GM19397 (cell line): ENCODE results near the gene COG5.
"Not testable (repeated sequence)": the region's sequence is repeated elsewhere in the genome, so short reads cannot be mapped to it uniquely, and the experiment has no call there.

Experiments used
- ATAC-seq: cut with Tn5 transposase; IDR thresholded peaks from one replicate; pipeline ENCODE4 v1.9.1; 2021; ENCODE audit warnings: mild to moderate bottlenecking, moderate library complexity; ENCODE audit not compliant: unreplicated experiment

COG5 gene

GRCh38 chr7:107284911-107285479 lies 278.7 kb downstream of the COG5 start:
- no peak for ATAC-seq

- ATAC-seq: no peak
Observed at GRCh38 chr7:107277331-107277730, 286.4 kb downstream of the COG5 start.

DNA sequence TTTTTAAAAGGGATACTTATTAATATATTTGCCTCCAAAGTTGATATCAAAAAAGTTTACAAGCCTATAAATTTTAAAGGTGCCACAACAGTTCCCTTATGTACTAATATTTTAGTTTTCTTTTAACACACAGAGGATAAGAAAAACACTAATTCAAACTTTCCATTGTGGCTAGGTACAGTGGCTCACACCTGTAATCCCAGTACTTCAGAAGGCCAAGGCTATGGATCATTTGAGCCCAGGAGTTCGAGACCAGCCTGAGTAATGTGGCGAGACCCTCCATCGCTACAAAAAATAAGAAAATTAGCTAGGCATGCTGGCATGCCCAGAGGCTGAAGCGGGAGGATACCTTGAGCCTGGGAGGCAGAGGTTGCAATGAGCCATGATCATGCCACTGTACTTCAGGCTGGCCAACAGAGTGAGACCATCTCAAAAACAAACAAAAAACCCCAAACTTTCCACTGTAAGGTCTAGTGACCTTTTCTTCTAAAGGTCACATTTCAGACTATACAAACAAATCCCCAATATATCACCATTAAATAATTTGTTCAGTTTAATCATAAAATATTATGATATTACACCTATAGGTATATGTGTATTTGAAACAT lies 287.4 kb downstream of the COG5 start:
- ATAC-seq: no peak

GRCh38 chr7:107274506-107274905 lies 289.2 kb downstream of the COG5 start:
- no peak for ATAC-seq

DNA sequence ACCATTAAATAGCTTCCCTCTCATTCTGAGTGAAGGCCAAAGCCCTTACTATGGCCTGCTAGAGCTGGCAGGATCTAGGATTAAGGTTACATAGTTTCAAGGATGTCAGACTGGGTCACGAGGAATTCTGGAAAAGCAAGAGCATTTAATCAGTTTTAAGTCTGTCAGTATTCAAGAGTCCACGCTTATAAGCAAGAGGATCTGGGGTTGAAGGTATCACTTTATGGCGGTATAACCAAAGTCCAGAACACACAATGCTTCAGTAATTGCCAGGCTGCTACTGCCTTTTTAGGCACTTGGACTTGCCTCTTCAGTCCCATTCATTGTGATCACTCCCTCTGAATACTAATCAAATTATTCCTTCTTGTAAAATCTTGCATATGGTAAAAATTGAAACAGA lies 293.9 kb downstream of the COG5 start:
- ATAC-seq: no peak

- no peak for ATAC-seq
Observed at GRCh38 chr7:107268594-107268993, 295.1 kb downstream of the COG5 start.

- ATAC-seq: no peak
Observed at GRCh38 chr7:107267138-107267537, 296.6 kb downstream of the COG5 start.

- no peak for ATAC-seq
Observed at GRCh38 chr7:107264723-107265122, 299.0 kb downstream of the COG5 start.

DNA sequence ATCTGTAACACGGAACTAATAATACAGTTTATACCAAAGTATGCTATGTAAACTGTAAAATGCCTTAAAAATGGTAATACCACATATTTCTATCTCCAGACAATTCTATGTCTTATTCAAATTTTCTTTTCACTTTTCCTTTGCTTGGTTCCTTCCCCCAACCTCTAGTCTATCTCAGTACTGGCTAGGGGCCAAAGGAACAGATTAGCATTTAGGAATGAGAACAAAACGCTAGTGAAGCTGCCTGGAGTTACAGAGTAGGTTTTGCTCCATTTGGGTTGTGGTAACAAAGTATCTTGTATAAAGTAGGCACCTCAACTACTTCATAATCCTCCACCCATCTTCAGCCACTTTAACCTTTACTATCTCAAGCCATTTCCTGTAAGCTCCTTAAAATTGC lies 300.9 kb downstream of the COG5 start:
- no peak for ATAC-seq

- ATAC-seq: no peak
Observed at GRCh38 chr7:107258737-107259136, 305.0 kb downstream of the COG5 start.

- ATAC-seq: no peak
Observed at GRCh38 chr7:107255602-107256001, 308.1 kb downstream of the COG5 start.

DNA sequence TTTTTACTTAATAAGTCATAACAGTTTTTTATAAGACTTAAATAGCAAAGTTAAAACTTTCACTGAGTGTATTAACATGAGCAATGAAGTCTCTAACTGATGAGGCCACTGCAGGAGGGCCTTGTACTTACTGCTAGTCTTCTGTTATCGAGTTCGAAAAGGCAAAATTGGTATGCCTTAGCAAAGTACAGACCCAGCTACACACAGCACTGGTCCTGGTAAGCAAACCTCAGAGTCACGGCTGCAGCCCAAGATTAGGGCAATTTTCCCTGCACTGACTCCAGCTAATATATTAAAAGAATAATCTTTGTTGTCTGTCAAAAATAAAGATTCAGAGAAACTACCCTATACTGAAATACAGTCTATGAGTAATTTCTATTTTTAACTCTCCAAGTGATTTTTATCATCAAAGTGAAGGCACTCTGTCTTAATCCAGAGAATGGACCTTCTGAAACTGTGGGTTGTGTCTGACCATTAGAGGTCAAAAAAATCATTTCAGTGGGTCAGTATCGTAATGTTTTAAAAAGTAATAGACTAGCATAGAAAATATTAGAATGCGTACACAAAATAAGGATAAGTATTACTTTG lies 309.2 kb downstream of the COG5 start:
- no peak for ATAC-seq

DNA sequence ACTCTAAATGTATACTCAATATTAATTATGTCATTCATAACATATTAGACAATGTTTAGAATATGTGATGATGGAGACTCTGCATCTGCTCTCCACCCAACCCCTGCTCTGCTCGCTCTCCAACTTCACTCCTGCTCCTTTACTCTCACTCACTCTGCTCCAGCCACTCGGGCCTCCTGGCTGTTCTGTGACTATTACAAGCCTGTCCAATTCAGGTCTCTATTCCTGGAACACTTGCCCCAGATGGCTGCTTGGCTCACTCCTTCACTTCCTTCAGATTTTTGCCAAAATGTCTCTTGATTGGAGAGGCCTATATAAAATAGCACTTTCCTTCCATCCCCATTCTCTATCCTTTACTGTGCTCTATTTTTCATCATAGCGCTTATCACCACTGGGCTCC lies 310.1 kb downstream of the COG5 start:
- no peak for ATAC-seq

GRCh38 chr7:107251963-107252362 lies 311.8 kb downstream of the COG5 start:
- no peak for ATAC-seq

DNA sequence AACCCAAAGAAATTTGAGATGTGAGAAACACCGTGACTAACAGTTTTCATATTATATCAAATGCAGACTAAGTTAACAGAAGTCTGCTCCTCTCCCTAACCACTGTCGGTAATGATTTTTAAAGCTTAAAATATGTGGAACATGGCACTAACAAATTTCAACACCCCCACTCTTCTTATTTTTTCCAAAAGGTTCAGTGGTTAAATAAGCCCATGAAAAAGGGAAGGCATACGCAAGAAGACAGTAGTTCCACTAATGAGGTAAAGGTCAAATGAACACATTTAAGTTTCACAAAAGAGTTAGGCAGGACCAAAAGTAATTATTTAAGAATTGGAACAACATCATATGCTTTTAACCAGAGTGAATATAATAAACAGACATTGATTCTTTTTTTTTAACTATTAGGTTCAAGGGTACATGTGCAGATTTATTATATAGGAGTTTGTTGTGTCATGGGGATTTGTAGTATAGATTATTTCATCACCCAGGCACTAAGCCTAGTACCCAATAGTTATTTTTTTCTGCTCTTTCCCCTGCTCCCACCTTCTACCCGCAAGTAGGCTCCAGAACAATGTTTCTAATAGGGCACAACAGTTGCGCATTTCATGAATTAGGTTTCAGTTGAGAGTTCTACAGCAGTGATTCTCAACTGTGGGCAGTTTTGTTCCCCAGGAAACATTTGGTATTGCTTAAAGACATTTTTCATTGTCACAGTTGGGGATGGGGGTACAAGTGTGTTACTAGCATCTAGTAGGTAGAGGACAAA lies 315.0 kb downstream of the COG5 start:
- ATAC-seq: no peak

- not testable (repeated sequence) for ATAC-seq
Observed at GRCh38 chr7:107246836-107247235, 316.9 kb downstream of the COG5 start.

- no peak for ATAC-seq
Observed at GRCh38 chr7:107244613-107245012, 319.1 kb downstream of the COG5 start.

DNA sequence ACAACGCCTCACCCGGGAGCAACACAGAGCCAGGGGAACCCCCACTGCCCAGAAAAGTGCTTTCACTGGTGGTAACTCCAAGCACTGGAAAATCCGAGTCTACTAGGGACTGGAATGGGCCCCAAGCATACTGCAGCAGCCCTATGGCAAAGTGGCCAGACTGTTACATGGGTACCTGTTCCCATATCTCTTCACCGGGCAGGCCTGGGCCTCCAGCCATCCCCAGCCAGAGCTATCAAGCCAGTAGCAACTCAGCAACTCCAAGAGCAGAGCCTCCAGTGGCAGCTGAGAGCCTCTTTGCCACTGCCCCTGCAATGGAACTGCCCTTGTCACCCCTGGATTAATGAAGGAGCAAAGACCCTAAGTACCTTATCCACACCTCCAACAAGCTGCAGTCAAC lies 321.5 kb downstream of the COG5 start:
- no peak for ATAC-seq

DNA sequence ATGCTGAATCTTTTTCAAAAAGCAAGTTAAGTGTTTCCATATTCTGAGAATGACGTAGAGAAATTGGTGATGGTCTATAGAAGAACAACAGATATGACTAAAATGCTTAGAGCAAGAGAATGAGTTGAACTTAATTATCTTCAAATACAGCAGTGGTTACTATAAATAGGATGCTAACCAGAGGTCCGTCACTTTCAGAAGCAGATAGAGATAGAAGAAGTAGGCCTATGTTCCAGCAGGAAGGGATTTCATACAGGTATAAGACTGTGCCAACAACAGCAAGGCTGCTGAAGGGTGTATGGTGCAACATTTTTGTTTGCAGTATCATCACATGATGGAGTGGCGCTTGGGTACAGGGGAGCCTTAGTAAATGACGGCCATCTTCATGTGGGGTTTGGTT lies 326.3 kb downstream of the COG5 start:
- no peak for ATAC-seq

DNA sequence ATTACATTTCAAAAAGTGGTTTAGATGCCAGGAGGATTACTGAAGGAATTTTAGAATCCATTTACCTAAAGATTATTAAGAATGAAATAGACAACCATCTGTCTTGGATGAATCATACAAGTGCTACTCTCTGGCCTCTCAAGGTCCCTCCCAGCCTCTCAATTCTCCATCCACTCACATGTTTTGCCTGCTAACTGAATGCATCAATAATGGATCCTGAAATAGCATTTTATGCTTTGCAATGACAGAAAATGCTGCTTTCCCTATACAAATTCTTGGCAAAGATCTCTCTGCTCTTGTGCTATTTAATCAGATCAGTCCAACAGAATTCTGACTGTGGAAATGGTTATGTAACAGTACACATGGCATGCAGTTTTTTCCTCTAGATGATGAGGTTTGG lies 326.9 kb downstream of the COG5 start:
- no peak for ATAC-seq

GRCh38 chr7:107234436-107234835 lies 329.3 kb downstream of the COG5 start:
- no peak for ATAC-seq

DNA sequence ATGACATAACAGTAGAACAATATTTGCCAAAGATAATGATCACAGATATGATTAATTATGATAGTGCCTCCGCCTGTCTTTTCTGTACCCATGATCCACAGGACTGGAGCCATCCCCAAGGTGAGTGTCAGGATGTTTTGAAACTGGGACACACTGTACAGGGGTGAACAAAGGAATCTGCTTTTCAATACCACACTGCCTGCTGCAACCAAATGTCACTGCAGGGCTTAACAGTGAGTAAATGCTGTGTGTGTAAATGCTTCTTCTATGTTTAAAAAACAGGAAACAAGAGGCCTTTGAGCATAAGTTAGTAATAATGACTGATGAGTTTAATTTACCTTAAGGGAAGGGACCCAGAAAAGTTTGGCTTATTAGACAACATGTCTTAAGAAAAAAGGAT lies 329.7 kb downstream of the COG5 start:
- no peak for ATAC-seq
